IMR-90 (cell line): ENCODE results near the gene BEAN1. TPM values are rescaled to one million over a fixed set of nuclear protein-coding genes. Genes with fewer than 3 reads are reported as not detected.

Experiments used
- ATAC-seq: fragments of 200-7000 bp; cut with Tn5 transposase; 2 replicates; pipeline ENCODE4 v1.9.1; 2020; ENCODE audit warnings: low read depth, mild to moderate bottlenecking, moderate library complexity
- BruUV-seq: library from RNA; stranded (reverse); fragments of 400-500 nt; replicated peaks from 2 replicates; lab custom pipeline; 2021; lab: Mats Ljungman, UMichigan
- CTCF ChIA-PET: fragments of 300-600 bp; formaldehyde crosslinking; extraction: SDS; loops from one replicate; lab custom pipeline; 2021; ENCODE audit warnings: antibody characterized with exemption; lab: Yijun Ruan, JAX
- POLR2A ChIA-PET: fragments of 300-600 bp; sonication (Branson Sonifier 250); formaldehyde crosslinking; loops from one replicate; lab custom pipeline; 2022; ENCODE audit warnings: antibody characterized with exemption; ENCODE audit not compliant: unreplicated experiment; lab: Charles Lee
- DNase-seq: peaks from one replicate; pipeline ENCODE4 v3.0.0; 2013
- H2AFZ ChIP-seq: replicated peaks from 2 replicates; pipeline ENCODE3; 2013; ENCODE audit warnings: low read length, mild to moderate bottlenecking; ENCODE audit not compliant: poor library complexity
- H2AK5ac ChIP-seq: 2 replicates; pipeline ENCODE4 v1.6.1; 2013; ENCODE audit warnings: low read depth, low read length, inconsistent platforms
- H2AK9ac ChIP-seq: replicated peaks from 2 replicates; pipeline ENCODE3; 2013; ENCODE audit warnings: mild to moderate bottlenecking, low read depth, low read length, moderate library complexity; ENCODE audit not compliant: poor library complexity
- H2BK120ac ChIP-seq: 2 replicates; pipeline ENCODE4 v1.6.1; 2013; ENCODE audit warnings: low read depth, low read length, inconsistent platforms
- H2BK15ac ChIP-seq: 3 replicates; pipeline ENCODE4 v1.6.1; 2013; ENCODE audit warnings: low read depth, low read length, inconsistent platforms
- H2BK20ac ChIP-seq: 2 replicates; pipeline ENCODE4 v1.6.1; 2013; ENCODE audit warnings: low read depth, mild to moderate bottlenecking, inconsistent platforms, low read length, moderate library complexity
- H2BK5ac ChIP-seq: 2 replicates; pipeline ENCODE4 v1.6.1; 2013; ENCODE audit warnings: mild to moderate bottlenecking, low read depth, low read length, inconsistent platforms; ENCODE audit not compliant: poor library complexity, severe bottlenecking
- H3K14ac ChIP-seq: replicated peaks from 2 replicates; pipeline ENCODE4 v1.6.1; 2013; ENCODE audit warnings: low read depth, low read length, inconsistent platforms
- H3K18ac ChIP-seq: 2 replicates; pipeline ENCODE4 v1.6.1; 2013; ENCODE audit warnings: low read depth, low read length, control low read depth
- H3K23ac ChIP-seq: 2 replicates; pipeline ENCODE4 v1.6.1; 2013; ENCODE audit warnings: low read depth, low read length, inconsistent platforms
- H3K27ac ChIP-seq: 2 replicates; pipeline ENCODE4 v1.5.1; 2013; ENCODE audit warnings: mild to moderate bottlenecking, control low read depth, low read length; ENCODE audit not compliant: insufficient read depth
- H3K27me3 ChIP-seq: 2 replicates; pipeline ENCODE4 v1.6.1; 2013; ENCODE audit warnings: low read length; ENCODE audit not compliant: control insufficient read depth, insufficient read depth
- H3K36me3 ChIP-seq: 2 replicates; pipeline ENCODE4 v1.6.1; 2013; ENCODE audit warnings: low read length, mixed read lengths; ENCODE audit not compliant: control insufficient read depth, insufficient read depth
- H3K4ac ChIP-seq: 2 replicates; pipeline ENCODE4 v1.6.1; 2013; ENCODE audit warnings: low read depth, low read length, inconsistent platforms
- H3K4me1 ChIP-seq: 2 replicates; pipeline ENCODE4 v1.6.1; 2013; ENCODE audit warnings: low read length, mixed read lengths; ENCODE audit not compliant: control insufficient read depth, insufficient read depth
- H3K4me2 ChIP-seq: 2 replicates; pipeline ENCODE4 v1.6.1; 2013; ENCODE audit warnings: low read depth, mild to moderate bottlenecking, control low read depth, low read length, moderate library complexity
- H3K4me3 ChIP-seq: 2 replicates; pipeline ENCODE4 v1.5.1; 2013; ENCODE audit warnings: low read depth, mild to moderate bottlenecking, control low read depth, low read length, moderate library complexity; ENCODE audit not compliant: insufficient read depth
- H3K56ac ChIP-seq: 2 replicates; pipeline ENCODE4 v1.6.1; 2013; ENCODE audit warnings: low read length, inconsistent platforms; ENCODE audit not compliant: insufficient read depth; ENCODE audit errors: extremely low read depth
- H3K79me1 ChIP-seq, 2 experiments: 2 replicates each; pipeline ENCODE4 v1.6.1; 2013; ENCODE audit warnings: low read length in 2 of 2, inconsistent platforms in 1 of 2, low read depth in 1 of 2
- H3K9ac ChIP-seq: 2 replicates; pipeline ENCODE4 v1.6.1; 2013; ENCODE audit warnings: low read depth, low read length, control low read depth
- H3K9me1 ChIP-seq: 2 replicates; pipeline ENCODE4 v1.6.1; 2013; ENCODE audit warnings: low read length, inconsistent platforms; ENCODE audit not compliant: insufficient read depth
- H3K9me3 ChIP-seq: 2 replicates; pipeline ENCODE4 v1.6.1; 2013; ENCODE audit warnings: low read length; ENCODE audit not compliant: control insufficient read depth, insufficient read depth
- H4K20me1 ChIP-seq: 2 replicates; pipeline ENCODE4 v1.6.1; 2013; ENCODE audit warnings: low read length, inconsistent platforms; ENCODE audit not compliant: insufficient read depth
- H4K5ac ChIP-seq: 2 replicates; pipeline ENCODE4 v1.6.1; 2013; ENCODE audit warnings: mild to moderate bottlenecking, low read depth, low read length, control low read depth
- H4K8ac ChIP-seq, 2 experiments: 2 replicates each; pipeline ENCODE4 v1.6.1; 2013; ENCODE audit warnings: low read depth in 2 of 2, low read length in 2 of 2, control low read depth in 1 of 2, inconsistent platforms in 1 of 2
- H4K91ac ChIP-seq: 2 replicates; pipeline ENCODE4 v1.6.1; 2013; ENCODE audit warnings: low read depth, low read length, inconsistent platforms; ENCODE audit not compliant: insufficient read depth
- CHD1 ChIP-seq: IDR thresholded peaks from 2 replicates; pipeline ENCODE4 v1.6.1; 2012; ENCODE audit warnings: low read depth, low read length, improper control_type of control experiment
- MAFK ChIP-seq: IDR thresholded peaks from 2 replicates; pipeline ENCODE4 v1.6.1; 2012; ENCODE audit warnings: low read depth, low read length, improper control_type of control experiment
- NFE2L2 ChIP-seq: fragments of 150-350 bp; IDR thresholded peaks from 2 replicates; pipeline ENCODE4 v1.6.1; 2016; ENCODE audit warnings: low read depth, mild to moderate bottlenecking, low read length
- RFX5 ChIP-seq: IDR thresholded peaks from 2 replicates; pipeline ENCODE4 v1.8.0; 2012; ENCODE audit warnings: low read depth, mild to moderate bottlenecking, low read length, moderate library complexity
- WGBS, 2 experiments: methylation state at CpG; one replicate each; pipeline versions ENCODE4 v1.1.5 to v1.1.7; 2013; ENCODE audit warnings: missing lambda C conversion rate in 2 of 2; ENCODE audit not compliant: insufficient read length in 1 of 2; ENCODE audit errors: extremely low coverage in 2 of 2; 5-methylcytosine and 5-hydroxymethylcytosine counted together
- dilution Hi-C: fragments of 300-500 bp; cut with HindIII; formaldehyde crosslinking; loops from one replicate; pipeline ENCODE4 v1.14.3; 2018; ENCODE audit warnings: low sequenced_read_pairs; ENCODE audit not compliant: unreplicated experiment
- in situ Hi-C: fragments of 300-500 bp; cut with MboI; formaldehyde crosslinking; loops from 3 replicates; pipeline ENCODE4 v1.14.3; 2019; ENCODE audit warnings: low sequenced_read_pairs, inconsistent platforms, mixed read lengths
- intact Hi-C: fragments of 100-400 bp; cut with micrococcal nuclease; formaldehyde crosslinking; loops from 2 replicates; pipeline ENCODE4 v1.10.0; 2022
- polyA plus RNA-seq, 3 experiments: library from polyadenylated mRNA; depleted of rRNA; stranded (reverse); fragments of >200 nt; gene quantifications; 2 replicates each; pipeline ENCODE4 v1.2.3, GENCODE V29; 2012; ENCODE audit warnings: low replicate concordance in 1 of 3
- total RNA-seq: library from RNA; depleted of rRNA; stranded (reverse); fragments of >200 nt; gene quantifications from 2 replicates; pipeline ENCODE4 v1.2.3, GENCODE V29; 2012

The BEAN1 gene
- total and polyA plus RNA-seq, 2 of the 4 experiments (the other 2 are of a cell fraction) = not detected

- H4K20me1 ChIP-seq = no peaks in the 10 kb centered on the region
- H2AFZ ChIP-seq = no peak overlapping the region
- no peak overlapping the region for H3K18ac ChIP-seq
- no peak overlapping the region for H3K14ac ChIP-seq
- intact Hi-C loops = loop anchor here (5.0 kb wide), 1 partner anchor 112 kb away; no protein-coding TSS in a partner anchor
- peaks cover 31% of the 10 kb centered on the region; the same call in 1 of the 2 replicates for H3K27me3 ChIP-seq
- BruUV-seq = no TSS peak
- no peak overlapping the region for H2BK20ac ChIP-seq
- no CpG with 5 or more reads among the region's 2 CpGs for WGBS, 2 experiments
- DNase-seq (no peak), ATAC-seq (no peak)
- H2BK5ac ChIP-seq = no peak overlapping the region
- no peak overlapping the region for H2AK5ac ChIP-seq
- H3K9me3 ChIP-seq = no peaks in the 10 kb centered on the region
- no peaks in the 10 kb centered on the region for H3K79me1 ChIP-seq
- H3K23ac ChIP-seq = no peak overlapping the region
- no peak overlapping the region for H3K56ac ChIP-seq
- H3K9me1 ChIP-seq = no peaks in the 10 kb centered on the region
- no peak overlapping the region for H4K91ac ChIP-seq
- in situ Hi-C loops = no loop called here
- ChIA-PET POLR2A (no interaction called here), CTCF (interaction anchor here (0.9 to 1.3 kb wide), 2 partner anchors 32 to 40 kb away, joined by 3 to 5 read pairs; no protein-coding TSS in a partner anchor)
- no peak overlapping the region for H2AK9ac ChIP-seq
- H3K9ac ChIP-seq = no peak overlapping the region
- TF ChIP-seq RFX5 = no peak
- no peak for TF ChIP-seq CHD1
- TF ChIP-seq MAFK = no peak
- no peak for TF ChIP-seq NFE2L2
- H3K36me3 ChIP-seq = no peaks in the 10 kb centered on the region
- H4K8ac ChIP-seq = no peak overlapping the region
- no peak overlapping the region for H3K4me3 ChIP-seq
- no peak overlapping the region for H2BK15ac ChIP-seq
- no peak overlapping the region for H2BK120ac ChIP-seq
- H3K27ac ChIP-seq = no peak overlapping the region
- dilution Hi-C loops = no loop called here
- no peak overlapping the region for H3K4me2 ChIP-seq
- no peak overlapping the region for H3K4ac ChIP-seq
- no peaks in the 10 kb centered on the region for H3K4me1 ChIP-seq
- no peak overlapping the region for H4K5ac ChIP-seq
Observed at GRCh38 chr16:66475232-66475631, 48.1 kb downstream of the BEAN1 start.
